Renal cortex interstitium (tissue), 15 donors: Measurements from ENCODE around the gene RNF20. TPM values are rescaled to one million over a fixed set of nuclear protein-coding genes. Genes with fewer than 3 reads are reported as not detected.

Experiments
- DNase-seq, 11 donors: peaks; one replicate each; pipeline ENCODE4 v3.0.0-alpha.2; 2013; ENCODE audit warnings: low read depth in 9 of 11, low spot score in 4 of 11; ENCODE audit errors: extremely low read depth in 1 of 11
- long read RNA-seq, 16 experiments: transcript quantifications; one replicate each; lab custom pipeline, GENCODE V29; 2026
- polyA plus RNA-seq, 3 donors: library from polyadenylated mRNA; unstranded; fragments of 120-200 nt; gene quantifications; one replicate each; pipeline ENCODE4 v1.2.1, GENCODE V29; 2013; ENCODE audit not compliant: insufficient read length in 3 of 3

The RNF20 gene, protein sequence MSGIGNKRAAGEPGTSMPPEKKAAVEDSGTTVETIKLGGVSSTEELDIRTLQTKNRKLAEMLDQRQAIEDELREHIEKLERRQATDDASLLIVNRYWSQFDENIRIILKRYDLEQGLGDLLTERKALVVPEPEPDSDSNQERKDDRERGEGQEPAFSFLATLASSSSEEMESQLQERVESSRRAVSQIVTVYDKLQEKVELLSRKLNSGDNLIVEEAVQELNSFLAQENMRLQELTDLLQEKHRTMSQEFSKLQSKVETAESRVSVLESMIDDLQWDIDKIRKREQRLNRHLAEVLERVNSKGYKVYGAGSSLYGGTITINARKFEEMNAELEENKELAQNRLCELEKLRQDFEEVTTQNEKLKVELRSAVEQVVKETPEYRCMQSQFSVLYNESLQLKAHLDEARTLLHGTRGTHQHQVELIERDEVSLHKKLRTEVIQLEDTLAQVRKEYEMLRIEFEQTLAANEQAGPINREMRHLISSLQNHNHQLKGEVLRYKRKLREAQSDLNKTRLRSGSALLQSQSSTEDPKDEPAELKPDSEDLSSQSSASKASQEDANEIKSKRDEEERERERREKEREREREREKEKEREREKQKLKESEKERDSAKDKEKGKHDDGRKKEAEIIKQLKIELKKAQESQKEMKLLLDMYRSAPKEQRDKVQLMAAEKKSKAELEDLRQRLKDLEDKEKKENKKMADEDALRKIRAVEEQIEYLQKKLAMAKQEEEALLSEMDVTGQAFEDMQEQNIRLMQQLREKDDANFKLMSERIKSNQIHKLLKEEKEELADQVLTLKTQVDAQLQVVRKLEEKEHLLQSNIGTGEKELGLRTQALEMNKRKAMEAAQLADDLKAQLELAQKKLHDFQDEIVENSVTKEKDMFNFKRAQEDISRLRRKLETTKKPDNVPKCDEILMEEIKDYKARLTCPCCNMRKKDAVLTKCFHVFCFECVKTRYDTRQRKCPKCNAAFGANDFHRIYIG
- polyA plus RNA-seq, result 10 to 100 TPM; 59.9 to 71.9 (median 60.3) TPM
- long read RNA-seq, donor 1, partial matches to known transcripts, result 0 of 1 reads
- long read RNA-seq, donor 1, other reads (novel, unspliced or antisense), result 0 of 1 reads
- long read RNA-seq, donor 2, partial matches to known transcripts, result 7 of 8 reads
- long read RNA-seq, donor 2, other reads (novel, unspliced or antisense), result 0 of 8 reads
- long read RNA-seq, donor 3, partial matches to known transcripts, result 40 of 50 reads
- long read RNA-seq, donor 3, other reads (novel, unspliced or antisense), result 6 of 50 reads
- long read RNA-seq, donor 4, partial matches to known transcripts, result 21 of 23 reads
- long read RNA-seq, donor 4, other reads (novel, unspliced or antisense), result 0 of 23 reads
- long read RNA-seq, donor 5, result 0 reads
- long read RNA-seq, donor 6, partial matches to known transcripts, result 18 of 20 reads
- long read RNA-seq, donor 6, other reads (novel, unspliced or antisense), result 0 of 20 reads
- long read RNA-seq, donor 7, partial matches to known transcripts, result 7 of 8 reads
- long read RNA-seq, donor 7, other reads (novel, unspliced or antisense), result 0 of 8 reads
- long read RNA-seq, donor 8, partial matches to known transcripts, result 15 of 16 reads
- long read RNA-seq, donor 8, other reads (novel, unspliced or antisense), result 0 of 16 reads
- long read RNA-seq, donor 9, partial matches to known transcripts, result 8 of 8 reads
- long read RNA-seq, donor 9, other reads (novel, unspliced or antisense), result 0 of 8 reads
- long read RNA-seq, donor 10, partial matches to known transcripts, result 11 of 11 reads
- long read RNA-seq, donor 10, other reads (novel, unspliced or antisense), result 0 of 11 reads
- long read RNA-seq, donor 11, partial matches to known transcripts, result 27 of 31 reads
- long read RNA-seq, donor 11, other reads (novel, unspliced or antisense), result 0 of 31 reads
- long read RNA-seq, donor 12, result 0 reads
- long read RNA-seq, donor 13, result 0 reads
- long read RNA-seq, donor 14, partial matches to known transcripts, result 13 of 14 reads
- long read RNA-seq, donor 14, other reads (novel, unspliced or antisense), result 0 of 14 reads
- long read RNA-seq, donor 15, result 0 reads
- long read RNA-seq, donor 16, partial matches to known transcripts, result 61 of 62 reads
- long read RNA-seq, donor 16, other reads (novel, unspliced or antisense), result 0 of 62 reads

DNA sequence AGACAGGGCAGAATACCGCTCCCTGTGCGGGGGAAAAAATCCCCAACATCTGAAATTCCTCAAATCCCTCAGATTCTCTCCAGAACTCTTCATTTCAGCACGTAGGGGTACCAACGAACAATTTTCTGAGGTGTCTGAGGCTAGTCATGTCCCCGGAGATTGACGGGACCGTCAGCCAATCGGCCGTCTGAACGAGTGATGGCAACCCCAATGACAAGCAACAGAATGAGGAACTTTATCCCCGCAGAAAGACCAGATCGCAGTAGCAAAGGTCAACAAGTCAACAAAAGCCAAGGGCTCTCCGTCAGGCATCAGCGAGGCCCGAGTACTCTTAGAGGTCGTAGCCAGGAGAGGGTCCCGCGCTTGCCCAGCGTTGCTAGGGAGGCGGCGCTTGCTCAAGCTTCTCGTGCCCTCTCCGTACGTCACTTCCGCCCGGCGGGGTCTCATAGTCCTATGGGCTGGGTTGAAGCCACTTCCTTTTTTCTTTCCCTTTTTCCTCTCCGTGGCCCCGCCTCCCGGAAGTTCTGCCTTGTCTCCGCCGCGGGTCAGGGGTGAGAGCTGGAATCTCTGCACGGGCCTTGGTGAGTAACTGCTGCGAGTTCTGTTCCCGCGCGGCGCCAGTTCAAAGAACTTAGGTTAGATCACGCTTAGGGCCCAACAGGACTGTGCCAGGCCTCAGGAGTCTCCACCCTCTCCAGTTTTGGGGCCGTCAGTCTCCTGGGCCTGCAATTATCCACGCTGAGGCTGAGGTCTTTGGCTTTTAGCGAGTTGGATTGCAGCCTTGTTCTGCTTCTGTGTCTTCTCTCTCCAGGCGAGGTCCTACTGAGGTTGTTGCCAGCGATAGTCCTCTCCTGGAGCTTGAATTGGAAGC, at the start of gene RNF20:
RNF20 (plus strand) TSS at position 520 of the 871 bp plus-strand sequence. CDS start 1,571 bp downstream, outside the sequence.
- DNase-seq, result peak; percentile 96 to 100 (median 99)

DNA sequence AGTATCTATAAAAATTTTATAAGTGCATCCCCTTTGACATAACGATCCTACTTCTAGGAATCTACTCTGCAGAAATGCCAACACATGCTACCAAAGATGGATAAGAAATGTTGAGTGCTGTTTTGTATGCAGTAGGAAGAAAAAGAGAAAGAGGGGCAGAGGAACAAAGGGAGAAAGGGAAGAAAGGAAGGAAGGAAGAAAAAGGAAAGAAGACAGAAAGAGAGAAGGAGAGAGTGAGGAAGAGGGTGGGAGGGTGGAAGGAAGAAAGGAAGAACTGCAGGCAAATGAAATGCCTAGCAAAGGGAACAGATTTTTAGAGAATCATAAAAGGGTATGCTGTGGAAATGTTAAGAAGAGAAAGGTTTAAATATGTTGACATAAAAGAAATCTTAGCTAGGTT, 49.6 kb upstream of the RNF20 start:
- DNase-seq, result no peak

DNA sequence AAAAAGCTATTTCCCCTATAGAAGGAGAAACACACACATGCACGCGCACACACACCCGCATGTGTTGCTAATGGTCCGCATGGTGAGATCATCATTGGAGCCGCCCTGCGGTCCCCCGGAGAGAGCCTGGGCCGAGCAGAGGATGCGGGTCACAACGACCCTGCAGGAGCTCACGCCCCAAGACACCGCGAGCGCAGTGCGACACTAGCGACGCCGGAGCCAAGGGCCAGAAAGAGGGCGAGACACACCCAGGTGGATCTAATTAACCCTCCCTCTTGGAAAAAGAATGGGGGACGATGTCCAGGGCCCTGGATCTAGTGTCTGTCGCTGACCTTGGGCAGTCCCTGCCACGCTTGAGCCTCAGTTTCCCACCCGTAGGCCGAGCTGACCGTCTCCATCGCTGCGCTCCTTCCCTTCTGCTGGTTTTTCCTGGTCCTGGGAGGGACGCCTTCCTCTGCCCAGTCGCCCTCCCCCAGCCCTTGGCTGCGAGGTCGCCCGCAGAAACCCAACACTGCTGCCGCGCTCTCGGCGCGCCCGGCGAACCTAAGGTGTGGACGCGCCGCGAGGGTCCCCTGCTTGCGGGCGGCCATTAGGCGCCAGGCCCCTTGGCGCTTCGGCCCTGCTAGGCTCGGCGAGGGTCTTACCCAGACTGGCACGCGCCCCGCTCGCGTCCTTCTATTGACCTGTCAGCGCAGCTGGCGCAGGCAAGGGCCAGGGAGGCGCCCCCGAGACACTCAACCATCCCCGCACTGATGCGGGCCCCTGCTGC, 47.5 kb upstream of the RNF20 start:
- DNase-seq, result peak in 8 of 11 donors; percentile 21 to 40 (median 32)

DNA sequence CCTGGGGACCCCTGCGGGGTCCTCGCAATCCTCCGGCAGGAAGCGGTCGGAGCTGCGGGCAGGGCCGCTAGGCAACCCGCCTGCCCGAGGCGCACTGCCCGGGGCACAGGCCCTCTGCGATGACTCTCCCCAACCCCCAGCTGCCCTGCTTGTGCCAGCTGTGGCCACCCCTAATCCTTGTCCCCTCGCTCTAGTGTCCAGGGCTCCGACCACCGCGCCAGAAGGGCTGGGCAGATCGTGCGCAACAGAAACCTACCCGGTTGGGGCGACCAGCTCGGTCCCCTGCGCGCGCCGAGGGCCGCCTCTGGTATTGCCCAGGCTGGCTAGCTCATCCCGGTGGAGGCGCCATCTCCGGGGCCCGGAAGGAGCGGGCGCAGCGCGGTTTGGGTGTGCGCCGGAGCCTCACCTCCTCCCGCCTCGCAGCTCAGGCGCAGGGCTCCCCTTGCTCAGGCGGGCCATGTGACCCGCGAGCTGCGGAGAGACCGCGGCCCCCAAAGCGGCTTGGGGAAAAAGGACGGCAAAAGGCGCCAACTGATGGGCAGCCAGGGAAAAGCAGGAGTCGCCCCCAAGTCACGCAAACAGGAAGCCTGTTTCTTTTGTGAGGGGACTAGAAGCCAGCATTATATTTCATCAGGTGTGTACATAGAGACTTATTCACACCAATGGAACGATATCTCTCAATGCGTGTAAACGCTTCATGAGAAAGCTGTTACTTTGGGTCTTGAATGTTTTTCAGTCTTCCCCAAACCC, 46.8 kb upstream of the RNF20 start:
- peak in 9 of 11 donors; percentile 38 to 68 (median 47) for DNase-seq

DNA sequence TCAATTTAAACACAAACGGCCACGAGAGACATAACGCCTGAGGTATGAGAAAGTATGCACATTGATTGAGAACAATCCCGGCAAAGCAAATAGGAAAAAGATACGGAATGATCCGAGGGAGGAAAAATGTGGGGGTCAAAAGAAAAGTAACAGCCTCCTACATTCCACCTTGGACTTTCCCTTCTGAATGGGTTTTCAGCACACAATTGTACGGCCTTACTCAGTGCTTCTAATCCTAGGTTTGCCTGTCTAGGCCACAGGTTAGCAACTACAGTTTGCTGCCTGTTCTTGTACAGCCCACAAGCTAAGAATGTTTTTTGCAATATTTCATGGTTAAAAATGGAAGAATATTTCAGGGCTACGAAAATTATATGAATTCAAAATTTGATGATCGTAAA, 46.2 kb upstream of the RNF20 start:
- DNase-seq, result no peak

DNA sequence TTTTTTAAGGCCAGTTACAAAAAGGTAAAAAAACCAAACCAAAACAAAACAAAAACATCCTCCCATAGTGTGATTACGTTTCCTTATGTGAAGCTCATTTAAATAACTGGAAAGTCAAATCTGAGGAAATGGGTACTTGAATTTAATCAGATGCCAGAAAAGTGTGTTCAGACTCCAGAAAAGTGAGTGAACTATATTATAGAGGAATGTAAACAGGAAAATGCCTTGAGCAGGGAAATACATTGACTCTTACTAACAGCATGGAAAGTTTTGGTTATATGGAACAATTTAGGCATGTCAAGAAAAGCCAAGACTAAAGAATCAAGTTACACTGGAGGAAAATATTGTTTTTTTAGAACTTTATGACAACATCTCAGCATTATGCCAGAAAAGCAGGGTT, 37.8 kb upstream of the RNF20 start:
- DNase-seq, result no peak

DNA sequence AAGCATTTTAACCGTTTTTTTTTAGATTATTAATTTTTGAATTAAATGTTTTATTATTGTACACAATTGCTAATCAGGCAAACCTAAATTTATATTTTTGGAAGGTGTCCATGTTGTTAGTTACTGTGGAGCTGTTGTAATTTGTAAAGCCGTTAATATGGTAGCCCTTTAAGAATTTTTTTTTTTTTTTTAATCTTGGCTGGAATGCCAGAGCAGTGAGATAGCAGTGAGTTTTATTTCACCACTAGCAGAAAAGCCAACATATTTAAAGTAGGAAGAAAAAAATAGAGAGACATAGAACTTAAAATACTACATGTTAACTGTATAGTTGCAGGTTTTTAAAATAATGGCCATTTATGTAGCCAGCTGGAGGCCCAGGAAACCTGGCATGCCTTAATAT, 35.3 kb upstream of the RNF20 start:
- DNase-seq, result no peak

DNA sequence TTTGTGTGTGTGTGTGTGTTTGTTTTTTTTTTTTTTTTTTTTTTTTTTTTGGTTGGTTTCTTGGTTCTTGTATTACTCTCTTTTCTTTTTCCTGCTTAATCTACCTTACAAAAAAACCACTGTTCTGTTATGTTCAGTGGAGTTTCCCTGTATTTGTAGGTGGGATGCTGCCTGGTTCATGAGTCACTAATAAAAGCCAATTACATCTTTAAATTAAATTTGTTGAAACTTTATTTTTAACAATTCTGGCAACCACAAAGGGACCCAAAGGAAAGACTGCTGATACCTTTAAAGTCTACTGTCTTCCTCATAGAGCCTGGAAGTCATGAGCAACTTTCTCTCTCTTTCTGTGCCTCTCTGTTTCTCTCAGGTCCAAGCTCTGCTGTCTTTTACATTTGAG, 29.5 kb upstream of the RNF20 start:
- no peak for DNase-seq

DNA sequence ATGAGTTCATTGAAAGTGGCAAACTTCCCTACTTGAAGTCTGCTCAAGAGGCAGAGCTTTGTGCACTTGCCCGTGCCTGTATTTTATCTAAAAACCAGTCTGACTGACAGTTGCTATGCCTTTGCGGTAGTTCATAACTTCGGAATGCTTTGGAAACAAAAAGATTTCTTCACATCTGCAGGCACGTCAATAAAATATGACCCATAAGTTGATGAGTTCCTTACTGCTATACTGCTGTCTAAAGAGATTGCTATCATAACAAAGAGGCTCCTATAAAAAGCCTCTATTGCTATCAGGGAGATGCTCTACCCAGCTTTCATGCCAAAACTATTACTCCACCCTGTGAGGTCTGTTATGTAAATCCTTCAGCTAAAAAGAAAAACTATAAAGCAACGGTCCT, 25.4 kb upstream of the RNF20 start:
- DNase-seq, result no peak

DNA sequence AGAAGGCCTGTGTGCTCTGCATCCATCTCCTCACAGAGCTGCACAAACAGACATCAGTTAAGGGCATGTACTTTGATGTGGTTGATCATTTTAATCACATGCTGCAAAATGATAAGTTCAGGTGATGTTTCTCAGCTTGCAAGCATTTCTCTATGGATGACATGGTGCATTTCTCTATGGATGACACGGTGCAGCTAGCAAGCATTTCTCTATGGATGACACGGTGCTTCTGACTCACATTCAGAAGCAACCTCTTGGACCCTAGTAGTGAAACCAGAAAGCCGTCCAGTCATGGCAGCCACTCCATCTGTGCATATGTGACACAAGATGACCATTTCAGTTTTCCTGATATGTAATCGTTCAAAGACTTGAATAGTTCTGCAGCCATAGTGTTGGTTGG, 24.1 kb upstream of the RNF20 start:
- no peak for DNase-seq

DNA sequence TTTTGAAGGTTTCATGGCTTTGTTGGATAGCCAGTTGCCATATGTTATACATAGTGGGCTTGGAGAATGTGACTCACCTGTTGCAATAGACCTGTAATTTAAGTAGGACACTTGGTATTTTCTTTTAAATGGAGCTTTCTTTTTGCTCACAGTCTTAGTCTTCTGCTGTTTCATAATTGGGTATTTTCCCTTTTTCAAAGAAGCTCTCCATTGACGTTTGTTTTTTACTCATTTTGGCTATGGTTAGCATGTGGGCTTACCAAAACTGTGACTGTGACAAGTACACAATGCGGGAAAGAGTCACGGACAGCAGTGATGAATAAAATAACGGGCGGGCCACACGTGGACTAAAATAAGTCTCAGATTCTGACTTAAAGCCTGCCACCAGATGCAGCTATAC, 23.2 kb upstream of the RNF20 start:
- DNase-seq, result no peak

DNA sequence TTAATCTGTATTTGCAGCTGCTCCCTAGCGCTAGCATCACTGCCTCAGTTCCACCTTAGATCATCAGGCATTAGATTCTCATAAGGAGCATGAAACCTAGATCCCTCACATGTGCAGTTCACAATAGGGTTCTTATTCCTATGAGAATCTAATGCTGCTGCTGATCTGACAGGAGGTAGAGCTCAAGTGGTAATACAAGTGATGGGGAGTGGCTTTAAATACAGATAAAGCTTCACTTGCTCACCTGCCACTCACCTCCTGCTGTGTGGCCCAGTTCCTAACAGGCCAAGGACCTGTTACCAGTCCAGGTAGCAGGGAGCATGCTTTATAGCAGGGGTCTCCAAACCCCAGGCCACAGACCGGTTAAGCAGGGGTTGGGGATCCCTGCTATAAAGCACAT, 22.6 kb upstream of the RNF20 start:
- no peak for DNase-seq

DNA sequence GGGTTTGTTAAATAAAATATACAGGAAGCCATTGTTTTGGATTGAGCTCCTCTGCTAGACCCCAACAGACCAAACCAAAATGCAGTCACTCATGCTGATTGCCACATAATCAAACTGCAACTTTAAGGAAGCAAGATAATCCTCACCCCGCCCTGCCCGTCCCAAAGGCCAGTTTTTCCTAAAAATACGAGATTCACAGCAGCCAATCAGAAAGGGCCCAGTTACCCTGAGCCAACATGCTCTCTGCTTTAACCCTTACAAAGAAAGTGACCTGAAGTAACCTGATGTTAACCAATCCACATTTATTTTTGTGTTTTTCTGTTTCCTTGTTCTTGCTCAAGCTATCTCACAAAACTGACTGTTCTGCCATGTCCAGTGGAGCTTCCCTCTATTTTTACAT, 21.5 kb upstream of the RNF20 start:
- no peak for DNase-seq

DNA sequence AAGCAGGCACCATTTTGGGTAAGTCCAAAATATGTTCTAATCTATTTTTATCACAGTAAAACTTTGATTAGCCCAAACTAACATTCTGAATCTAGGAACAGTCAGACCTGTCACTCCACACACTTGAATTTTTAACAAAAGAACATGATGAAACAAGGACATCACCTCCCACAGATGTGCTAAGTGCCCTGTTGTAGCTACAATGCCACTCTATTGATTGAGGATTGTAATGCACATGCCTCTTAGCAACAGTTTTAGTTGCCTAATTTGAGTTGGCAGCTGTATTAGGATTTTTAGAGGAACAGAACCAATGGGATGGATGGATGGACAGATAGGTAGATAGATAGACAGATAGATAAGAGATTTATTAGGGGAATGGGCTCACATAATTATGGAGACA, 20.3 kb upstream of the RNF20 start:
- no peak for DNase-seq

DNA sequence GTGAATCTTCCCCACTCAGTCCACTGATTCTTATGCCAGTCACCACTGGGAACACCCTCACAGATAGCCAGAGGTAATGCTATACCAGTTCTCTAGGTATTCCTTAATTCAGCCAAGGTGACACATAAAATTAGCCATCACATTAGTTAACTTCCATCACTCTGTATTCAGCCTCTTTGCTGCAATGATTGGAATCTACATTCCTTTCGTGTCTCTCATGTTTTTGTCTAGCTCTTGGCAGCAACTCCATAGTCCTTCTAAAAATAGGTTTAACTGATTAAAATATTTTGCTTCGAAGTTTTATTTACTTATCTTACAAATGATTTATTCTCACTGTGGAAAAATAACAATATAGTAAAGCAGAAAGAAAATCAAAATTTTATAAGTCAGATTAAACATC, 19.6 kb upstream of the RNF20 start:
- peak in 1 of 11 donors; percentile 17 for DNase-seq
